CD4-positive, alpha-beta T cell treated with Interleukin-1 beta for 1 hour (primary cell): ENCODE data around the gene PGPEP1.
A peak's percentile ranks its signal among the peaks of the same experiment; 100 is the strongest.
"Not testable (repeated sequence)": the region's sequence is repeated elsewhere in the genome, so short reads cannot be mapped to it uniquely, and the experiment has no call there.

Source experiments
- DNase-seq, 2 donors: peaks; one replicate each; pipeline ENCODE4 v3.0.0-alpha.2; 2020 to 2022

The PGPEP1 gene

DNA sequence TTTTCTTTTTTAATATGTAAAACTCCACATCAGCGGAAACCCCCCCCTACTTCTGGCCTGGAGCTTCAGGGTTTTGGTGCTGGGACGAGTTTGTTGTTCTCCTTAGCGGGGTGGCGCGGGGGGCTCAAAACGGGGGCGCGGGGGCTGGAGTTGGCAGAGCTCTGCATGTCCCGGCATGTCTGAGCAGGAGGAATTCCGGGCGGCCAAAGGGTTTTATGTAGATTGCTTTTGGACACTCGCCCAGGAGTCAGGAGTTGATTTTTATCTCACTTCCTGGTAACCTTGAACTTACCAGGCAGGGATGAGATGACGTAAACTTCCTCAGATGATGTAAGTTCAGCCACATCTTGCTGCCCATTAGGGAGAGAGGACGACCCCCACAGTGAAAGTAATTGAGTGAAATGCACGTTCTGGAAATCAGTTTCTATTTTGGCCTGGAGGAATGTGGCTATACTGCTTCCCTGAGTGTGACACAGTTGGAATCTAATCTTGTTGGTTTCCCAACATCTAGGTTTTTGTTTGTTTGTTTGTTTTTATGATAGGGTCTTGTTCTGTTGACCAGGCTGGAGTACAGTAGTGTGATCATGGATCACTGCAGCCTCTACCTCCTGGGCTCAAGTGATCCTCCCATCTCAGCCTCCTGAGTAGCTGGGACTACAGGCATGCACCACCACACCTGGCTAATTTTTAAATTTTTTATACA, 24.6 kb downstream of the PGPEP1 start:
- no peak for DNase-seq

GRCh38 chr19:18366021-18366435, 25.6 kb downstream of the PGPEP1 start:
- DNase-seq: no peak

DNA sequence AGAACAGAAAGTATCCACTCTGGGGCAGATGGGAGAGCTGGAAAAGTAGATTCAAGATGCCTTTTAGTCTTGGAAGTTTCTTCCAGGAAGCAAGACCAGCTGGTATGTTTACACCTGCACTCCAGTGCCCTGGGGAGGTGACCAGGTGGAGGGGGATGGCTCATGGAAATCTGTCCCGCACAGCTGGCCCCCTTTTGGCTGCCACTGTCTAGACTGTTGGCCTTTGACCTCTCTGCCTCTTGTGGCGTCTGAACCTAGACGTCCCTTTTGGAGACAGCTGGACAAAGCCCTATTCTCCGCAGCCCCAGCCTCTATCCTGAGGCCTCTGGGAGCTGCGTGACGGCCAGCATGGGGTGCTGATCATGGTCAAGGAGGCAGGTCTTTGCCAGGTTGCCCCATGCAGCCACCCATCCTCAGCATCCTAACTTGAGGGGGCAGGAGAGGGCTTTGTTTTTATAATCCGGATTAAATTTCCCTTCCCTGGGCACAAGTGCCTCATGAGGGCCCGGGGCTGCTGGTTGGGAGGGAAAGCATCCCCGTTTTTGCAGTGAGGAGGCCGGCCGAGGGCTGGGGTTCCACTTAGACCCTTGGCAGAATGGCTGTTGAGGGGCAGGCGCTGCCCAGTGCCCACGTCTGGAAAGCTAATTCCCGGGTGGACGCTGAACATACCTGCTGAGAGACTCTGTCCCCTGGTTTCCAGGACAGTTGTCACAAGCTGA, 28.3 kb downstream of the PGPEP1 start:
- no peak for DNase-seq

GRCh38 chr19:18373407-18373891, 33.1 kb downstream of the PGPEP1 start:
- DNase-seq: no peak

DNA sequence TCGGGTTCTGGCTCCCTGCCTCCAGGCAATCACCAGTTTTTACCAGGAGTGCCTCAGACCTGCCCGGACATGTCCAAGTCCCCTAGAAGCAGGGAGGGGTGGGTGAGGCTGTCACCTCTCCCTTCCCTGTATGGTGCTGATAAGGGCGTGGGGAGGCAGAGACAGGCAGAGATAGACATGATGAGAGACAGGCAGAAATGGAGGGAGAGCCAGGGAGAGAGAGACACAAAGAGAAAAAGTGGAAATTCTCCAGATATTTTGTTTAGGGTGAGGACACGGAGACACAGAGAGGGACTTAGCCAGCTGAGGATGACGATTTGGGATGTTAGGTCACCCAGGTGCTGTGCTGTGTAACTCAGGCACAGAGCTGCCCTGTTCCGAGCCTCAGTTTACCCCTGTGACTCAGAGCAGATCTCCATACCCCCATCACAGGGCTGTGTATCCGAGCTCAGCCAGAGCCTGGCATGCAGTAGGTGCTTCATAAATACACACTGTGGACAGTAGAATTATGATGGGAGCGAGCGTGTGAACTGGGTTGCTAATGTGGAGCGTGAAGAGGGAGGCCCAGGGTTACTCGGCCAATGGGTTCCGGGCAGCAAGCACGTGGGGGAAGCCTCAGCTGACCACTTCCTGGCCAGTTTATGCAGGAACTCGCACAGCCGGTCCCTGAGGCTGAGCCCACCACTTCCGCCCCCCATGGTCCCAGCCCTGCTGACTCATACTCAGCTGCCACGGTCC, 33.7 kb downstream of the PGPEP1 start:
- DNase-seq: peak; percentile 58 to 87

DNA sequence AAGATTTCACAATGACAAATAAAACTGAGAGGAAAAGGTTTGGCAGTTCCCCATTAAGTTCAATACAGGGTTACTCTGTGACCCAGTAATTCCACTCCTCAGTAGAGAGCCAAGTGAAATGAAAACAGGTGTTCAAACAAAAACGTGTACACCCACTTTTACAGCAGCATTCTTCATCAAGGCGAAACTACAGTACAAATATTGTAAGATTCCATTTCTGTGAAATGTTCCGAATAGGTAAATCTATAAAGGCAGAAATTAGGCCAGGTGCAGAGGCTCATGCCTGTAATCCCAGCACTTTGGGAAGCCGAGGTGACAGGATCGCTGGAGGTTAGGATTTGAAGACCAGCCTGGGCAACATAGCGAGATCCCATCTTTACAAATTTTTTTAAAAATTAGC, 36.6 kb downstream of the PGPEP1 start:
- no peak for DNase-seq

DNA sequence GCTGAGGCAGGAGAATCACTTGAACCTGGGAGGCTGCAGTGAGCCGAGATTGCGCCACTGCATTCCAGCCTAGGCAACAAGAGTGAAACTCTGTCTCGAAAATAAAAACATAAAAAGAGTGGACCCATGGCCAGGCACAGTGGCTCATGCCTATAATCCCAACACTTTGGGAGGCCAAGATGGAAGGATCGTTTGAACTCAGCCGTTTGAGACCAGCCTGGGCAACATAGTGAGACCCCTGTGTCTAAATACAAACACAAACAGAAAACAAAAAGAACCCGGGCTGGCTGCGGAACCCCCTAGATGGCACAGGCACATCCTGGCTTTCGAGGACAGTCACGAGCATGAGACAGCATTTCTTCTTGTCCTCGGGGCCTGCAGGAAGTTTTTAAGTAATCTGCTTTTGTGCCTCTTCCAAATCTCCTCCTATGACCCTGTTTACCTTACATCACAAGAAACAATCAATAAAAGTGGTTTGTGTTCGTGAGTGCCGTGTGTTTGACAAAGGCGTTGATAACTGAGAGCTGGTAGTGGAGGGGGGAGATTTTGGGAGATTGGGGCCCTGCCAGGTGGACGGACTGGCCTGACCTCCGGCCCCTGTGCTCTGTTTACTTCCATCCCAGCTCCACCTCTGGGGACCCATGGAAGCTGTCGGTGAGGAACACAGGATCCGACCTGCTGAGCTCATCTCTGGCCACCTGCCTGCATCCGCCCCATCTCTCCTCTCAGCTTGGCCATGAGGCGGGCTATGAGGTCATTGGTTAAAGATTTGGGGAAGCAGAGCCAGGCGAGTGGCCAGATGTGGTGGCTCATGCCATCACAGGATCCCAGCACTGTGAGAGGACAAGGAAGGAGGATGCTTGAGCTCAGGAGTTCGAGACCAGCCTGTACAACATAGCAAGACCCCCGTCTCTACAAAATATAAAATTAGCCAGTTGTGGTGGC, 39.7 kb downstream of the PGPEP1 start:
- peak in 1 of 2 donors; percentile 48 for DNase-seq

DNA sequence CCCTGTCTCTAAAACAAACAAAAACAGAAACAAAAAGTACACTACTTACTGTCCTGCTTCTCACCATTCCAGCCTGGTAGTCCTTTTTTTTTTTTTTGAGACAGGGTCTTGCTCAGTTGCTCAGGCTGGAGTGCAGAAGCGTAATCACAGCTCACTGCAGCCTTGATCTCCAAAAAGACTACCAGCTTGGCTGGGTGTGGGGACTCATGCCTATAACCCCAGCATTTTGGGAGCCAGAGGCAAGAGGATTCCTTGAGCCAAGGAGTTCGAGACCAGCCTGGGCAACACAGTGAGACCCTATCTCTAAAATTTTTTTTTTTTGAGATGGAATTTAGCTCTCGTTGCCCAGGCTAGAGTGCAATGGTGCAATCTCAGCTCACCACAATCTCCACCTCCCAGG, 40.4 kb downstream of the PGPEP1 start:
- DNase-seq: no peak

GRCh38 chr19:18383622-18384021, 43.2 kb downstream of the PGPEP1 start:
- DNase-seq: not testable (repeated sequence)

DNA sequence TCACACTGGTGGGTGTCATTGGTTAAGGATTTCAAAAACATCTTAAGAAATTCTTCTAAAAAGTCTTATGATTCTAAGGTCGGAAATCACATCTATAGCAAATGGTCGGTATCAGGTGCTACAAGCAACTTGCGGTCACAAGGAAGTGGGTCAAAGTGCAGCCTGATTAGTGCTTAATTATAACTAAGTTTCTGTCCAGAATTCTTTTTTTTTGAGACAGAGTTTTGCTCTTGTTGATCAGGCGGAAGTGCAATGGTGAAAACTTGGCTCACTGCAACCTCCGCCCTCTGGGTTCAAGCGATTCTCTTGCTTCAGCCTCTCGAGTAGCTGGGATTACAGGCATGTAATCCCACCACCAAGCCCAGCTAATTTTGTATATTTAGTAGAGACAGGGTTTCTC, 44.4 kb downstream of the PGPEP1 start:
- DNase-seq: no peak

DNA sequence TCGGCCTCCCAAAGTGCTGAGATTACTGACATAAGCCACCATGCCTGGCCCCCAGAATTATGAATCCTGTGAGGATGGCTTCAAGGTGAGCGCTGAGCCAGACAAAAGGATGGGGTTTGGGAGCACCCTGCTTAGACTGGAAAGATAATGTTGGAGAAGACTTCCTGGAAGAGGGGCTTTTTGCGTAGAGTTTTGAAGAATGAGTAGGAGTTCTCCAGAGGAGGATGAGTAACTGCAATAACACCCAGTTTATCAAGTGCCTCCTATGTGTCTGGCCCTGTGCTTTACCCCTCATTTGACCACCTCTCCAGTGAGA, 44.9 kb downstream of the PGPEP1 start:
- DNase-seq: no peak

- no peak for DNase-seq
These were observed 45.5 kb downstream of the PGPEP1 start, which contains the start of gene GDF15 for GRCh38 chr19:18385675-18386542. GDF15 (plus strand) TSS chr19:18386158; CDS start chr19:18386190, 32 bp downstream.

- DNase-seq: no peak
These were observed 46.3 kb downstream of the PGPEP1 start for GRCh38 chr19:18386543-18387271.

DNA sequence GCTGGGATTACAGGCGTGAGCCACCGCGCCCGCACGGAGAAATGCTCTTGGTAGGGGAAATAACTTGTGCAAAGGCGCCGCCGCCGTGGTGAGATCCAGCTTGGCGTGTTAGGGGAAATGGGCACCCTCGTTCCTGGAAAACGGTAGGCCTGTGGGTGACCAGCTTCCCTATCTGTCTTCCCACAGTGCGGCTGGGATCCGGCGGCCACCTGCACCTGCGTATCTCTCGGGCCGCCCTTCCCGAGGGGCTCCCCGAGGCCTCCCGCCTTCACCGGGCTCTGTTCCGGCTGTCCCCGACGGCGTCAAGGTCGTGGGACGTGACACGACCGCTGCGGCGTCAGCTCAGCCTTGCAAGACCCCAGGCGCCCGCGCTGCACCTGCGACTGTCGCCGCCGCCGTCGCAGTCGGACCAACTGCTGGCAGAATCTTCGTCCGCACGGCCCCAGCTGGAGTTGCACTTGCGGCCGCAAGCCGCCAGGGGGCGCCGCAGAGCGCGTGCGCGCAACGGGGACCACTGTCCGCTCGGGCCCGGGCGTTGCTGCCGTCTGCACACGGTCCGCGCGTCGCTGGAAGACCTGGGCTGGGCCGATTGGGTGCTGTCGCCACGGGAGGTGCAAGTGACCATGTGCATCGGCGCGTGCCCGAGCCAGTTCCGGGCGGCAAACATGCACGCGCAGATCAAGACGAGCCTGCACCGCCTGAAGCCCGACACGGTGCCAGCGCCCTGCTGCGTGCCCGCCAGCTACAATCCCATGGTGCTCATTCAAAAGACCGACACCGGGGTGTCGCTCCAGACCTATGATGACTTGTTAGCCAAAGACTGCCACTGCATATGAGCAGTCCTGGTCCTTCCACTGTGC, 47.9 kb downstream of the PGPEP1 start:
- DNase-seq: peak; percentile 86

- no peak for DNase-seq
These were observed 48.7 kb downstream of the PGPEP1 start for GRCh38 chr19:18388960-18389725.

- no peak for DNase-seq
These were observed 49.3 kb downstream of the PGPEP1 start for GRCh38 chr19:18389726-18390064.

- DNase-seq: no peak
These were observed 49.9 kb downstream of the PGPEP1 start for GRCh38 chr19:18390065-18390907.

GRCh38 chr19:18391509-18392075, 51.2 kb downstream of the PGPEP1 start:
- no peak for DNase-seq
